Thyroid gland (tissue), 4 donors: ENCODE measurements around the gene OR51I1. TPM values are rescaled to one million over a fixed set of nuclear protein-coding genes. Genes with fewer than 3 reads are reported as not detected.

ENCODE experiments used
- DNase-seq, 2 donors: peaks; one replicate each; pipeline ENCODE4 v3.0.0-alpha.2; 2019
- H3K27ac ChIP-seq, 3 donors: fragments of 200-600 bp; sonication (generic); 1 replicate in 2 of 3; 2 replicates in 1 of 3; pipeline ENCODE4 v1.5.1; 2016 to 2019; ENCODE audit warnings: mild to moderate bottlenecking in 1 of 3, moderate library complexity in 1 of 3
- H3K27me3 ChIP-seq: fragments of 200-600 bp; sonication (generic); one replicate; pipeline ENCODE4 v1.5.1; 2019
- H3K36me3 ChIP-seq, 2 donors: fragments of 200-600 bp; sonication (generic); one replicate each; pipeline ENCODE4 v1.5.1; 2016 to 2019
- H3K4me1 ChIP-seq, 2 donors: fragments of 200-600 bp; sonication (generic); one replicate each; pipeline ENCODE4 v1.5.1; 2017 to 2019
- H3K4me3 ChIP-seq, 3 donors: fragments of 200-600 bp; sonication (generic); replicated peaks in 1 of 3; 1 replicate in 2 of 3; 2 replicates in 1 of 3; pipeline ENCODE4 v1.5.1; 2016; ENCODE audit warnings: mild to moderate bottlenecking in 1 of 3
- H3K9me3 ChIP-seq: fragments of 200-600 bp; sonication (generic); one replicate; pipeline ENCODE4 v1.5.1; 2017
- CTCF ChIP-seq, 6 experiments: fragments of 200-600 bp in 3 of 6; fragments of 450-650 bp in 3 of 6; sonication (generic) in 3 of 6; IDR thresholded peaks; one replicate each; pipeline ENCODE4 v1.5.1; 2016 to 2019; ENCODE audit warnings: antibody characterized with exemption in 6 of 6, mild to moderate bottlenecking in 2 of 6, inconsistent platforms in 1 of 6, moderate library complexity in 1 of 6
- POLR2A ChIP-seq, 2 donors: fragments of 450-650 bp; IDR thresholded peaks; one replicate each; pipeline ENCODE4 v1.6.1; 2017; ENCODE audit warnings: antibody characterized with exemption in 2 of 2, mild to moderate bottlenecking in 2 of 2, moderate library complexity in 1 of 2
- WGBS, 2 donors: methylation state at CpG; one replicate each; pipeline ENCODE4 v1.1.5; 2017; 5-methylcytosine and 5-hydroxymethylcytosine counted together
- intact Hi-C: fragments of 100-400 bp; cut with DNase I; formaldehyde crosslinking; loops from one replicate; pipeline ENCODE4 v1.15.1; 2023
- total RNA-seq, 4 donors: library from RNA; depleted of rRNA; stranded (reverse); fragments of >200 nt; gene quantifications; one replicate each; pipeline ENCODE4 v1.2.3, GENCODE V29; 2016

Gene OR51I1
- total RNA-seq = under 1 TPM in 2 of 4 donors, not detected in 2; 0.33 to 0.93 TPM

- intact Hi-C loops = no loop called here
- H3K27me3 ChIP-seq = no peaks in the 10 kb centered on the region
- no peak within 1 kb of the TSS for H3K4me3 ChIP-seq
- no peak for DNase-seq
- H3K27ac ChIP-seq = no peak within 1 kb of the TSS
- no peaks in the 10 kb centered on the region for H3K9me3 ChIP-seq
- WGBS, 2 donors = 29 to 45% methylated on average over 2 of the region's 2 CpGs
- no peaks in the 10 kb centered on the region for H3K4me1 ChIP-seq
- no peaks in the 10 kb centered on the region for H3K36me3 ChIP-seq
- no peak for TF ChIP-seq POLR2A (IDR thresholded peaks at IDR 0.05)
- no peak for TF ChIP-seq CTCF (IDR thresholded peaks at IDR 0.05)
These were observed at the start of gene OR51I1 for GRCh38 chr11:5441414-5441813. TSS of gene OR51I1 (minus strand) at chr11:5441514. CDS start at chr11:5441514, 0 bp downstream.

GRCh38 chr11:5489576-5490357 lies 48.5 kb upstream of the OR51I1 start:
- Histone ChIP-seq H3K4me3 (no peak overlapping the region), H3K4me1 (no peaks in the 10 kb centered on the region), H3K9me3 (no peaks in the 10 kb centered on the region), H3K27ac (no peak overlapping the region), H3K36me3 (no peaks in the 10 kb centered on the region), H3K27me3 (no peaks in the 10 kb centered on the region)
- no peak for TF ChIP-seq CTCF (IDR thresholded peaks at IDR 0.05)
- no peak for TF ChIP-seq POLR2A (IDR thresholded peaks at IDR 0.05)
- intact Hi-C loops = no loop called here
- 54% methylated on average over 5 of the region's 5 CpGs for WGBS, 2 donors
- no peak for DNase-seq

- intact Hi-C loops = no loop called here
- no peaks in the 10 kb centered on the region for H3K9me3 ChIP-seq
- TF ChIP-seq CTCF (IDR thresholded peaks at IDR 0.05) (no peak), POLR2A (IDR thresholded peaks at IDR 0.05) (no peak)
- H3K27ac ChIP-seq = no peak overlapping the region
- no peak overlapping the region for H3K4me3 ChIP-seq
- H3K4me1 ChIP-seq = no peaks in the 10 kb centered on the region
- no peaks in the 10 kb centered on the region for H3K27me3 ChIP-seq
- H3K36me3 ChIP-seq = no peaks in the 10 kb centered on the region
- DNase-seq = no peak
- WGBS, 2 donors = 94 to 97% methylated on average over 4 of the region's 4 CpGs
These were observed 47.6 kb upstream of the OR51I1 start for GRCh38 chr11:5488798-5489399.

- Histone ChIP-seq H3K4me1 (no peaks in the 10 kb centered on the region), H3K9me3 (no peaks in the 10 kb centered on the region), H3K36me3 (no peaks in the 10 kb centered on the region), H3K27ac (no peak within 1 kb of the TSS), H3K27me3 (no peaks in the 10 kb centered on the region), H3K4me3 (no peak within 1 kb of the TSS)
- TF ChIP-seq CTCF (IDR thresholded peaks at IDR 0.05) (no peak), POLR2A (IDR thresholded peaks at IDR 0.05) (no peak)
- intact Hi-C loops = no loop called here
- no peak for DNase-seq
These were observed 47.1 kb upstream of the OR51I1 start, which contains the start of gene OR52D1 for GRCh38 chr11:5488385-5488784. TSS of gene OR52D1 (plus strand) at chr11:5488685. CDS start at chr11:5488707, 22 bp downstream.

GRCh38 chr11:5486421-5486820 lies 45.1 kb upstream of the OR51I1 start:
- intact Hi-C loops = no loop called here
- H3K36me3 ChIP-seq = no peaks in the 10 kb centered on the region
- no peaks in the 10 kb centered on the region for H3K9me3 ChIP-seq
- H3K4me3 ChIP-seq = no peak overlapping the region
- TF ChIP-seq CTCF (IDR thresholded peaks at IDR 0.05) (no peak), POLR2A (IDR thresholded peaks at IDR 0.05) (no peak)
- H3K4me1 ChIP-seq = no peaks in the 10 kb centered on the region
- 69 to 72% methylated on average over 3 of the region's 3 CpGs for WGBS, 2 donors
- no peak for DNase-seq
- H3K27me3 ChIP-seq = no peaks in the 10 kb centered on the region
- no peak overlapping the region for H3K27ac ChIP-seq
